HCT116 (cell line): Measurements from ENCODE around the gene SARS1. TPM values are rescaled to one million over a fixed set of nuclear protein-coding genes. Genes with fewer than 3 reads are reported as not detected.
A peak's percentile ranks its signal among the peaks of the same experiment; 100 is the strongest.

ENCODE experiments used
- ATAC-seq: fragments of 200-7000 bp; cut with Tn5 transposase; 2 replicates; pipeline ENCODE4 v1.9.1; 2020; ENCODE audit warnings: mild to moderate bottlenecking, moderate library complexity
- BruUV-seq: library from RNA; stranded (reverse); fragments of 400-500 nt; replicated peaks from 2 replicates; lab custom pipeline; 2021; lab: Mats Ljungman, UMichigan
- CTCF ChIA-PET: fragments of 300-600 bp; sonication (Branson Sonifier 250); formaldehyde crosslinking; loops from one replicate; lab custom pipeline; 2021; ENCODE audit warnings: antibody characterized with exemption; lab: Charles Lee
- POLR2A ChIA-PET: fragments of 300-600, 350-600 bp; sonication (Branson Sonifier 250); formaldehyde crosslinking; loops from one replicate; lab custom pipeline; 2021; ENCODE audit warnings: antibody characterized with exemption; lab: Charles Lee
- RAD21 ChIA-PET, 2 experiments: fragments of 300-600 bp; sonication (Branson Sonifier 250); formaldehyde crosslinking; loops; one replicate each; lab custom pipeline; 2023; ENCODE audit warnings: low total read pairs in 2 of 2; ENCODE audit not compliant: uncharacterized antibody in 2 of 2, unreplicated experiment in 2 of 2, low non-redundant PET in 1 of 2; lab: Charles Lee
- DNase-seq: peaks from one replicate; pipeline ENCODE4 v3.0.0-alpha.2; 2010; ENCODE audit warnings: low read depth, low spot score
- H2AFZ ChIP-seq: fragments of 200-600 bp; shearing (Covaris generic), sonication (generic); 2 replicates; pipeline ENCODE4 v1.6.1; 2017; ENCODE audit warnings: low read depth, mixed run types, mixed read lengths, antibody characterized with exemption, low read length; ENCODE audit not compliant: poor library complexity, severe bottlenecking
- H3K27ac ChIP-seq: 2 replicates; pipeline ENCODE4 v1.5.1; 2012; ENCODE audit warnings: low read depth, low read length
- H3K27me3 ChIP-seq: fragments of 200-600 bp; sonication (generic); 2 replicates; pipeline ENCODE4 v1.6.1; 2016; ENCODE audit warnings: mixed run types, low read length, mixed read lengths; ENCODE audit not compliant: insufficient read depth
- H3K36me3 ChIP-seq, 2 experiments: fragments of 200-500 bp in 1 of 2; fragments of 200-600 bp in 1 of 2; sonication (Bioruptor generic) in 1 of 2; sonication (generic) in 1 of 2; 2 replicates each; pipeline versions ENCODE4 v1.5.1 to v1.6.1; 2014 to 2016; ENCODE audit warnings: low read length in 2 of 2, inconsistent platforms in 1 of 2, mixed read lengths in 1 of 2, mixed run types in 1 of 2; ENCODE audit not compliant: insufficient read depth in 2 of 2, control insufficient read depth in 1 of 2
- H3K4me1 ChIP-seq, 2 experiments: fragments of 200-600 bp in 1 of 2; sonication (generic) in 1 of 2; 2 replicates each; pipeline versions ENCODE4 v1.5.1 to v1.6.1; 2012 to 2017; ENCODE audit warnings: low read length in 2 of 2, inconsistent platforms in 1 of 2, mild to moderate bottlenecking in 1 of 2, mixed read lengths in 1 of 2, mixed run types in 1 of 2, moderate library complexity in 1 of 2; ENCODE audit not compliant: insufficient read depth in 2 of 2, control insufficient read depth in 1 of 2
- H3K4me2 ChIP-seq: fragments of 200-600 bp; sonication (generic); 2 replicates; pipeline ENCODE4 v1.6.1; 2017; ENCODE audit warnings: mixed run types, low read length, mixed read lengths
- H3K4me3 ChIP-seq, 2 experiments: fragments of 200-600 bp in 1 of 2; sonication (generic) in 1 of 2; replicated peaks in 1 of 2; 2 replicates each; pipeline ENCODE4 v1.5.1; 2011 to 2016; ENCODE audit warnings: low read length in 2 of 2, control low read depth in 1 of 2, low read depth in 1 of 2, mild to moderate bottlenecking in 1 of 2, mixed read lengths in 1 of 2, mixed run types in 1 of 2
- H3K79me2 ChIP-seq: fragments of 200-600 bp; sonication (generic); 2 replicates; pipeline ENCODE4 v1.6.1; 2017; ENCODE audit warnings: mild to moderate bottlenecking, mixed run types, low read length, moderate library complexity, mixed read lengths; ENCODE audit not compliant: insufficient read depth
- H3K9ac ChIP-seq: fragments of 200-600 bp; sonication (generic); 2 replicates; pipeline ENCODE4 v1.6.1; 2016; ENCODE audit warnings: low read length, mixed read lengths
- H3K9me2 ChIP-seq: fragments of 200-600 bp; sonication (generic), shearing (Covaris generic); 2 replicates; pipeline ENCODE4 v1.6.1; 2017; ENCODE audit warnings: mixed run types, mild to moderate bottlenecking, moderate library complexity; ENCODE audit not compliant: insufficient read depth
- H3K9me3 ChIP-seq, 2 experiments: fragments of 200-500 bp in 1 of 2; fragments of 200-600 bp in 1 of 2; sonication (Bioruptor generic) in 1 of 2; sonication (generic) in 1 of 2; 2 replicates each; pipeline ENCODE4 v1.6.1; 2014 to 2017; ENCODE audit warnings: low read length in 2 of 2, mixed read lengths in 2 of 2, inconsistent platforms in 1 of 2, low read depth in 1 of 2, mild to moderate bottlenecking in 1 of 2, mixed run types in 1 of 2, moderate library complexity in 1 of 2; ENCODE audit not compliant: control insufficient read depth in 1 of 2, insufficient read depth in 1 of 2
- H4K20me1 ChIP-seq: fragments of 200-600 bp; sonication (generic), shearing (Covaris generic); 2 replicates; pipeline ENCODE4 v1.6.1; 2017; ENCODE audit warnings: mixed run types, mild to moderate bottlenecking, moderate library complexity; ENCODE audit not compliant: insufficient read depth
- CBX3 ChIP-seq: IDR thresholded peaks from 2 replicates; pipeline ENCODE4 v1.6.1; 2012; ENCODE audit warnings: low read depth
- EGR1 ChIP-seq: IDR thresholded peaks from 2 replicates; pipeline ENCODE4 v1.6.1; 2012; ENCODE audit warnings: low read depth
- ELF1 ChIP-seq: IDR thresholded peaks from 2 replicates; pipeline ENCODE4 v1.6.1; 2012; ENCODE audit warnings: low read depth, borderline replicate concordance
- JUND ChIP-seq: IDR thresholded peaks from 2 replicates; pipeline ENCODE4 v1.6.1; 2012
- MAX ChIP-seq: IDR thresholded peaks from 2 replicates; pipeline ENCODE4 v1.6.1; 2012
- POLR2AphosphoS5 ChIP-seq: IDR thresholded peaks from 2 replicates; pipeline ENCODE4 v1.6.1; 2011; ENCODE audit warnings: mild to moderate bottlenecking, low read depth, low read length, moderate library complexity
- RAD21 ChIP-seq: IDR thresholded peaks from 2 replicates; pipeline ENCODE4 v1.6.1; 2012; ENCODE audit warnings: low read depth, mild to moderate bottlenecking
- REST ChIP-seq: IDR thresholded peaks from 2 replicates; pipeline ENCODE4 v1.6.1; 2012; ENCODE audit warnings: low read depth
- SIN3A ChIP-seq: IDR thresholded peaks from 2 replicates; pipeline ENCODE4 v1.6.1; 2012; ENCODE audit warnings: low read depth
- SP1 ChIP-seq: IDR thresholded peaks from 2 replicates; pipeline ENCODE4 v1.6.1; 2012; ENCODE audit warnings: low read depth
- SRF ChIP-seq: IDR thresholded peaks from 2 replicates; pipeline ENCODE4 v1.6.1; 2012; ENCODE audit warnings: low read depth
- TCF7L2 ChIP-seq: IDR thresholded peaks from 2 replicates; pipeline ENCODE4 v1.7.0; 2011; ENCODE audit warnings: borderline replicate concordance, inconsistent platforms; ENCODE audit not compliant: insufficient read depth, insufficient read length; ENCODE audit errors: extremely low read depth
- ZNF274 ChIP-seq: fragments of 200-500 bp; sonication (Bioruptor generic); IDR thresholded peaks from 2 replicates; pipeline ENCODE4 v1.6.1; 2014; ENCODE audit warnings: mild to moderate bottlenecking, low read depth, low read length, inconsistent platforms
- intact Hi-C: fragments of 100-400 bp; cut with micrococcal nuclease; formaldehyde crosslinking; loops from 2 replicates; pipeline ENCODE4 v1.10.0; 2022
- total RNA-seq: library from RNA; stranded (reverse); gene quantifications from one replicate; pipeline ENCODE4 v1.2.1, GENCODE V29; 2021; ENCODE audit not compliant: unreplicated experiment
- TF ChIP-seq, protein P1 (sequence below): IDR thresholded peaks from 2 replicates; pipeline ENCODE4 v1.6.1; 2012
- TF ChIP-seq, protein P2 (sequence below): IDR thresholded peaks from 2 replicates; pipeline ENCODE4 v1.6.1; 2011; ENCODE audit warnings: mild to moderate bottlenecking, low read length, moderate library complexity; ENCODE audit not compliant: insufficient replicate concordance; ENCODE audit errors: extremely low read depth
- TF ChIP-seq, protein P3 (sequence below), 3 experiments: fragments of 200-600 bp in 1 of 3; sonication (generic) in 1 of 3; IDR thresholded peaks in 2 of 3; conservative IDR thresholded peaks in 1 of 3; 2 replicates each; pipeline ENCODE4 v1.5.1; 2012 to 2017; ENCODE audit warnings: low read depth in 2 of 3, low read length in 2 of 3, antibody characterized with exemption in 1 of 3, borderline replicate concordance in 1 of 3, control low read depth in 1 of 3, mild to moderate bottlenecking in 1 of 3, mixed read lengths in 1 of 3, mixed run types in 1 of 3, moderate library complexity in 1 of 3; ENCODE audit not compliant: insufficient read depth in 1 of 3

The SARS1 gene
- total RNA-seq, 1 experiment from 2014 or later: 206 TPM

DNA sequence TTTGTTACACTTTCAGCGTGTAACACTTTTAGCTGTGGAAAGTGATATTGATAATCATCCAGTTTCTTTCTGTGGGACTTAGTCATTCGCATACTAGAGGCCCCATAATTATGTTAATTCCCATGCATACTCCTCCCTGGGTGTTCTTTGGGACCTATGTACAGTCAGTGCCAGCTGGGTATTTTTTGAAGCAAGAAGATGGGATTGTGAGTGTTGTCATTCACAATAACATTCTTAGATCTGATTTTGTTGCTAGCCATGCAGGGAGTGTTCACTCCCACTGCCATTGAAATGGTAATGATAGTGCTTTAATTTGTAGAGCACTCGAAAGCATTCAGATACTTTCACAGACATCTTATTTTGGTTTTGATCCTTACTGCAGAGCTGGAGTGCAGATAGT lies 11.6 kb downstream of the SARS1 start (continued):
- TF ChIP-seq SP1 (no peak), CBX3 (no peak), JUND (no peak), TCF7L2 (no peak), MAX (no peak)
- TF ChIP-seq, protein P1, sequence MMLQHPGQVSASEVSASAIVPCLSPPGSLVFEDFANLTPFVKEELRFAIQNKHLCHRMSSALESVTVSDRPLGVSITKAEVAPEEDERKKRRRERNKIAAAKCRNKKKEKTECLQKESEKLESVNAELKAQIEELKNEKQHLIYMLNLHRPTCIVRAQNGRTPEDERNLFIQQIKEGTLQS: no peak

DNA sequence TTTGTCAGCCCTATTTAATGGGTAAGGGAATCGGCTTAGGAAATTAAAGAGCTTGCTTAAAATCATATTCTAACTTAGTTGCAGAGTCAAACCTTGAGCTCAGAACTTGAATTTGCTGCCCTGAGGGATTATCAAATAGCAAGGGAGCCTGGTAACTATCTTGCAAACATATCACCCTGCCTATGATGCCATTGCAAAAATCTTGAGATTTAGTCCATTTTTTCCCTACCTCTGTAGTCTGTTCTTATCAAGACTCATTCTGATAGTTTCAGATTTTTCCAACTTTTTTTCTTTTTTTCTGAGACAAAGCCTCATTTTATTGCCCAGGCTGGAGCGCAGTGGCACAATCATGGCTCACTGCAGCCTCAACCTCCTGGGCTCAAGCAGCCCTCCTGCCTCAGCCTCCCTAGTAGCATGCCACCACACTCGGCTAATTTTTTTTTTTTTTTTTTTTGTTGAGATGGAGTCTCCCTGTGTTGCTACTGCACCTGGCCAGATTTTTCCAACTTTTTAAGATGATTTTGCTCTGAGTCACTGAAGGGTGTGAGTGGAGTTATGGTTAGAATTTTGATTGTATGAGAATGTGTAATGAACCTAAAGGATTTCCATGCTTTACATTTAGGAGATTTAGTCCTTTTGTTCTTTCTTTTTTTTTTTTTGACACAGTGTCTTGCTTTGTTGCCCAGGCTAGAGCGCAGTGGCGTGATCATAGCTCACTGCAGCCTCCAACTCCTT lies 12.2 kb downstream of the SARS1 start:
- ChIA-PET POLR2A (no interaction called here), CTCF (interaction anchor here (2.7 kb wide), 1 partner anchor 14 kb away, joined by 10 read pairs; no protein-coding TSS in a partner anchor), RAD21 (no interaction called here)
- ATAC-seq (no peak), DNase-seq (no peak)
- H3K36me3 ChIP-seq: peaks cover 17 to 23% of the 10 kb centered on the region in 2 experiments; a peak in 3 of 4 replicates
- peaks cover 0 to 9% of the 10 kb centered on the region in 2 experiments; a peak in 1 of 4 replicates for H3K4me1 ChIP-seq
- no peaks in the 10 kb centered on the region for H3K27me3 ChIP-seq
- no peak overlapping the region for H3K4me3 ChIP-seq
- no peaks in the 10 kb centered on the region for H3K9me2 ChIP-seq
- H3K79me2 ChIP-seq: peaks cover 49% of the 10 kb centered on the region
- no peak overlapping the region for H3K27ac ChIP-seq
- H2AFZ ChIP-seq: no peak overlapping the region
- no TSS peak for BruUV-seq
- H3K9me3 ChIP-seq: no peaks in the 10 kb centered on the region
- H3K9ac ChIP-seq: no peak overlapping the region
- H4K20me1 ChIP-seq: no peaks in the 10 kb centered on the region
- peak overlapping the region; percentile 9; the same call in 1 of the 2 replicates for H3K4me2 ChIP-seq
- intact Hi-C loops: no loop called here
- TF ChIP-seq SP1 (no peak), CBX3 (no peak), REST (no peak), ELF1 (no peak), TCF7L2 (no peak), ZNF274 (no peak), SIN3A (no peak), EGR1 (no peak), POLR2AphosphoS5 (no peak), JUND (no peak), SRF (no peak), RAD21 (no peak)
- TF ChIP-seq, protein P2, sequence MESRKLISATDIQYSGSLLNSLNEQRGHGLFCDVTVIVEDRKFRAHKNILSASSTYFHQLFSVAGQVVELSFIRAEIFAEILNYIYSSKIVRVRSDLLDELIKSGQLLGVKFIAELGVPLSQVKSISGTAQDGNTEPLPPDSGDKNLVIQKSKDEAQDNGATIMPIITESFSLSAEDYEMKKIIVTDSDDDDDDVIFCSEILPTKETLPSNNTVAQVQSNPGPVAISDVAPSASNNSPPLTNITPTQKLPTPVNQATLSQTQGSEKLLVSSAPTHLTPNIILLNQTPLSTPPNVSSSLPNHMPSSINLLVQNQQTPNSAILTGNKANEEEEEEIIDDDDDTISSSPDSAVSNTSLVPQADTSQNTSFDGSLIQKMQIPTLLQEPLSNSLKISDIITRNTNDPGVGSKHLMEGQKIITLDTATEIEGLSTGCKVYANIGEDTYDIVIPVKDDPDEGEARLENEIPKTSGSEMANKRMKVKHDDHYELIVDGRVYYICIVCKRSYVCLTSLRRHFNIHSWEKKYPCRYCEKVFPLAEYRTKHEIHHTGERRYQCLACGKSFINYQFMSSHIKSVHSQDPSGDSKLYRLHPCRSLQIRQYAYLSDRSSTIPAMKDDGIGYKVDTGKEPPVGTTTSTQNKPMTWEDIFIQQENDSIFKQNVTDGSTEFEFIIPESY: no peak
- TF ChIP-seq, protein P3, sequence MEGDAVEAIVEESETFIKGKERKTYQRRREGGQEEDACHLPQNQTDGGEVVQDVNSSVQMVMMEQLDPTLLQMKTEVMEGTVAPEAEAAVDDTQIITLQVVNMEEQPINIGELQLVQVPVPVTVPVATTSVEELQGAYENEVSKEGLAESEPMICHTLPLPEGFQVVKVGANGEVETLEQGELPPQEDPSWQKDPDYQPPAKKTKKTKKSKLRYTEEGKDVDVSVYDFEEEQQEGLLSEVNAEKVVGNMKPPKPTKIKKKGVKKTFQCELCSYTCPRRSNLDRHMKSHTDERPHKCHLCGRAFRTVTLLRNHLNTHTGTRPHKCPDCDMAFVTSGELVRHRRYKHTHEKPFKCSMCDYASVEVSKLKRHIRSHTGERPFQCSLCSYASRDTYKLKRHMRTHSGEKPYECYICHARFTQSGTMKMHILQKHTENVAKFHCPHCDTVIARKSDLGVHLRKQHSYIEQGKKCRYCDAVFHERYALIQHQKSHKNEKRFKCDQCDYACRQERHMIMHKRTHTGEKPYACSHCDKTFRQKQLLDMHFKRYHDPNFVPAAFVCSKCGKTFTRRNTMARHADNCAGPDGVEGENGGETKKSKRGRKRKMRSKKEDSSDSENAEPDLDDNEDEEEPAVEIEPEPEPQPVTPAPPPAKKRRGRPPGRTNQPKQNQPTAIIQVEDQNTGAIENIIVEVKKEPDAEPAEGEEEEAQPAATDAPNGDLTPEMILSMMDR (IDR thresholded peaks at IDR 0.05 in 2 of 3, conservative IDR thresholded peaks at IDR 0.05 in 1 of 3; ENCODE audit: borderline replicate concordance in 1 of 3, insufficient read depth in 1 of 3, low read depth in 2 of 3, low read length in 2 of 3): no peak
